GM12801 (cell line): ENCODE data around the gene PADI6.

Source experiments
- TF ChIP-seq, protein P1 (sequence below): IDR thresholded peaks from one replicate; pipeline ENCODE4 v1.5.1; 2011; ENCODE audit warnings: control low read depth; ENCODE audit not compliant: insufficient read length; ENCODE audit errors: extremely low read depth

The PADI6 gene

DNA sequence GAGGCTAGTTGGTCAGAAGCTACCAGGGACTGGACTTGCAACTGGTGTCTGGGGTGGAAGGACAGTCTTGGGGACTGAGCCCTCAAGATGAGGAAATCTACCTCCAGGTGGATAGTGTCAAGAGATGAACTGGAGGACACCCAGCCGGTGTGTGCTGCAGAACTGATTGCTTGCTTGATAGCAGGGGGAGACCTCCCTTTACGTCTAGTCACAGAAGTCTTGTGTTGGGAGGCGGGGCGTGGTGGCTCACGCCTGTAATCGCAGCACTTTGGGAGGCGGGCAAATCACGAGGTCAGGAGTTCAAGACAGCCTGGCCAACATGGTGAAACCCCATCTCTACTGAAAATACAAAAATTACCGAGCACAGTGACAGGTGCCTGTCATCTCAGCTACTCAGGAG lies 62.6 kb downstream of the PADI6 start:
- TF ChIP-seq, protein P1, sequence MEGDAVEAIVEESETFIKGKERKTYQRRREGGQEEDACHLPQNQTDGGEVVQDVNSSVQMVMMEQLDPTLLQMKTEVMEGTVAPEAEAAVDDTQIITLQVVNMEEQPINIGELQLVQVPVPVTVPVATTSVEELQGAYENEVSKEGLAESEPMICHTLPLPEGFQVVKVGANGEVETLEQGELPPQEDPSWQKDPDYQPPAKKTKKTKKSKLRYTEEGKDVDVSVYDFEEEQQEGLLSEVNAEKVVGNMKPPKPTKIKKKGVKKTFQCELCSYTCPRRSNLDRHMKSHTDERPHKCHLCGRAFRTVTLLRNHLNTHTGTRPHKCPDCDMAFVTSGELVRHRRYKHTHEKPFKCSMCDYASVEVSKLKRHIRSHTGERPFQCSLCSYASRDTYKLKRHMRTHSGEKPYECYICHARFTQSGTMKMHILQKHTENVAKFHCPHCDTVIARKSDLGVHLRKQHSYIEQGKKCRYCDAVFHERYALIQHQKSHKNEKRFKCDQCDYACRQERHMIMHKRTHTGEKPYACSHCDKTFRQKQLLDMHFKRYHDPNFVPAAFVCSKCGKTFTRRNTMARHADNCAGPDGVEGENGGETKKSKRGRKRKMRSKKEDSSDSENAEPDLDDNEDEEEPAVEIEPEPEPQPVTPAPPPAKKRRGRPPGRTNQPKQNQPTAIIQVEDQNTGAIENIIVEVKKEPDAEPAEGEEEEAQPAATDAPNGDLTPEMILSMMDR: no peak

DNA sequence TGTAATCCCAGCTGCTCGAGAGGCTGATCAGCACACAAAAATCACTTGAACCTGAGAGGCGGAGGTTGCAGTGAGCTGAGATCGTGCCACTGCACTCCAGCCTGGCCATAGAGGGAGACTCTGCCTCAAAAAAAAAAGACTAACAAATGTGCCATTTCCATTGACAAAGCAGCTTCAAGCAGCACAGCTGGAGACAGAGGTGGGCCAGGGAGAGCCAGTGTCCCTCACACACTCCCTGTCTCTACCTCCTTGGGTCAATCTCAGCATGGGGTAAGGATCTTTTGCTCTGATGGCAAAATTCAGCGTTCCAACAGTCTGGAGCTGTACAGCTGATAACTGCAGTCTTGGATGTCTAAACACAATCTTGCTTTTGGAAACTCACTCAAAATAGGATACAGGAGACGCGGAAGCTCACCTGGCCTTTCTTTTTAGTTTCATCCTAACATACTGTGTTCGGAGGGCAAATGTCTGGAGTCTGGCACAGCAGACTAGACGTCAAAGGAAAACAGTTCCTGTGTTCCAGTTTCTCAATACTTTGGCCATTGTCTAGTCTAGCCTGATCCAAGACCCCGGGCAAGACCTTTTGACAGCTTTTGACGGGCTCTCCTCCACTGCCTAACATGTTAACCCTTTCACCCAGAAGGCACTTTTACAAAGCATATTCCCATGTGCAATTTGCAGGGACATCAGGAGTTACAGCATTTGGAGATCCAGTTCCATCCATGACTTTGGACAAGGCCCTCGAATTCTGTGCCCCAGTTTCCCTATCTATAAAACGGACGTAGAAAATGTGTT lies 64.6 kb downstream of the PADI6 start:
- TF ChIP-seq, protein P1: no peak

DNA sequence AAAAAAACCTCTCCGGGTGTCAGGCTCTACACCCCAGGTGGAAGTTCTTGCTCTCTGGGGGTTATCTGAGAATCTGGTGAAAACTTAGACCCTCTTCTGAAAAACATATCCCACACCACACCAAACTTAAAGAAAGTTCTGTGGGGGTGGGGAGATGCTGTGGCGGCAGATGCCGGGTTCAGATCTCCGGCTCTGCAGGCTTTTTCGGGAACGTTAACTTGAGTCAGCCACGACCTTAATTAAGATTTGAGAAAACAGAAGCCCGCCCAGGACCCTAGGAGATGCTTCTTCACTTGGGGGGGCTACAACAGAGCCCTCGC lies 65.2 kb downstream of the PADI6 start:
- TF ChIP-seq, protein P1: no peak

DNA sequence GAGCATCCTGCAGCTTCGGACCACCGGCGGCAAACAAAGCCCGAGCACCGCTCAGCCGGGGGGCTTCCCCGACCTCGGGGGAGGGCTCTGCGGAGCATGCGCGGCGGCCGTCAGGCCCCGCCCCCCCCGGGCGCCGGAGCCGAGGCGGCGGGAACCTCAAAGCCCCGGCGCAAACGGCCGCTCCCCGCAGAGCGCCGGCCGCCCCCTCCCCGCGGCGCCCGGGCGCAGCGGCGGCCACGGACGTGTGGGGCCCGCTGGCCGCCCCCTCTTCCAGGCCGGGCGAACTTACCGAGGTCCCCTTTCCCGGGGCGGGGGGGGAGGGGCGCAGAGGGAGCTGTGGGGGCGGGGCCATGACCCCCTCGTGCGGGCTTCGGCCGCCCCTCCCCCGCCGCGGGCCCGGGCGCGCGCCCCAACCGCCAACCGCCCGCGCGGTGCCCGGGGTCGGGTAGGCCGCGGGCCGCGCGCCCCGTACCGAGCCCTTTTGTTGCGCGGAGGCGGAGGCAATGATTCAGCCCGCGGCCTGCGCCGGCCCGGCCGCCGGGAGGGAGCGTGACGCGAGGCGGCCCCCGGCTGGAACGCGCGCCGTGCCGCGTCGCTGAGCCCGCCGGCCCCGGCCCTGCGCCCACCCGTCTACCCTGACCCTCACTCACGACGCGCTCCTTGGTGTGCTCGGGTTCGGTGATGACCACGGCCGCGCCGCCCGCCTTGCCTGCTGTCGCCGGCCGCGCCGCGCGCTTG lies 65.8 kb downstream of the PADI6 start:
- TF ChIP-seq, protein P1: no peak

DNA sequence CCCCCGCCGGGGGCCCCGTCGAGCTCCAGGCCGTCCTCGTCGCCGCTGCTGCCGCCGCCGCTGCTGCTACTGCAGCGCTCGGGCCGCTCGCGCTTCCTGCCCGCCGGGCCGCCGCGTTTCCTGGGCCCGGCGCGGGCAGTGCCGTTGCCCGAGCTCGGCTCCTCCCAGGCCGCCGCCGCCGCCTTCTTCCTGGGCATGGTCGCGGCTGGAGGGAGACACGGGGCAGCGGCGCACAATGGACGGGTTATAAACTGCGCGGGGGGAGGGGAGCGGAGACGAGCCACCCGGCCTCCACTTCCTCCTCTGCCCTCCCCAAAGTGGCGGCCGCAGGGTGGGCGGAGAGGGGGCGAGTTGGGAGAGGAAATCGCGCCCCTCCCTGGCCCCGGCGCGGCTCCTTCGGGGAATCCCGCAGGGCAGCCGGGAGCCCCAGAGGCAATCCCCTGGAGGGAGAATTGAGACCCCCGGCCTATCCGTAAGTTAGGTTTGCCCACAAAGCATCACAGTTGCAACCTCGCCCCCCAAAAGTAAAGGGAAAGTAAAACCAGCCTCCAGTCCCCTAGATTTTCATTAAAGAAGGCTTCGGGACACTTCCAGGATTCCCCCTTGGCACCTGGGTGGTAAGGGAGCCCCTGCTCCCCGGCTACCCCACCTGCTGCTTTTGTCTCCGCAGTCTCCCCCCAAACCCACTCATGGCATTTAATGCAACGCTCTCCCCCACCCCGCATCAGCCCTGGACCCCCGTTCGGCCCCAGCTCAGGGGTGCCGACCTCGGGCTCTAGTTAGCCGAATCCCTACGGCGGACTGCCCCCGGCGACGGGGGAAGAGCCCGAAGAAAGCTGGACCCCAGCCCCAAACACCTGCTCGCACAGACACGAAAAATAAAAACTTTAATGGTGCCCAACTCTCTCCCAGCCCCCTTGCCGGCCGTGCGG lies 66.6 kb downstream of the PADI6 start:
- TF ChIP-seq, protein P1: no peak

DNA sequence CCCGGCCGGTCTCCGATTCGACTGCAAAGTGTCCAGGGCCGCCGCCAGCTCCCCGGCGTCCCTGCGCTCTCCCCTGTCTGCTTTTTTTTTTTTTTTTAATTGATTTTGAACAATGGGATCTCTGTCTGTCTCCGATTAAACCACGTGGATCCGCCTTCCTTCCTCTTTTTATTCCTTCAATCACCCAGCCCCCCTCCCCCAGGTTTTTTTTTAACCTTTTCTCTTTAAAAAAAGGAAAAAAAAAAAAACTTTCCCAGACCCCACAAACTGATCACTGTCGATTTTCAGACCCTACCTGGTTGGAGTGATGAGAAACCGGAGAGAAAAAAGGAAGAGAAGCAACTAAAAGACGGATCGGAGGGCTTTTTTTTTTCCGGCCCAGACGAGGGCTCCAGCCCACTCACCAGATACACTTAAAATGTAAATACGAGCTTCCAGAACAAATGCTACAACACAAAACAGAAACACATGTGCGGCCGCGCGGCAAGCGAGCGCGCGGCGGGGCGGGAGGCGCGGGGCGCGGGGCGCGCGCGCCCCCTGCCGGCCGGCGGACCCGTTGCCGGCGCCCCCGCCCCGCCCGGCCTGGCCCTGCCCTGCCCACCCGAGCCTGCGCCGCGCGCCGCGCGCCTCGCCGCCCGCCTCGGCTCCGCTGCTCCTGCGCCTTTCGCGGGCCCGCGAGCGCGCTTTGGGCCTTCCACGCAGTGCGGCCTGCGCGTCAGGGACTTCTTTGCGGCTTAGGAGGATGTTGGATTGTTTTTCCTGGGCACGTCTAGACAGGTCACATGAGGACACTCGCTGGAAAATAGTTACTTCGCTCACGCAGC lies 67.5 kb downstream of the PADI6 start, which contains the start of gene RCC2:
TSS of gene RCC2 (minus strand) at position 428 of the 824 bp plus-strand sequence. CDS start 1,163 bp downstream, outside the sequence.
- TF ChIP-seq, protein P1: no peak
